Testis (tissue), 3 donors: ENCODE results near the gene ULK4. TPM values are rescaled to one million over a fixed set of nuclear protein-coding genes. Genes with fewer than 3 reads are reported as not detected.

Source experiments
- DNase-seq: peaks from one replicate; pipeline ENCODE4 v3.0.0-alpha.2; 2019
- H3K27ac ChIP-seq, 2 donors: fragments of 200-600 bp; sonication (generic); one replicate each; pipeline ENCODE4 v1.5.1; 2019
- H3K27me3 ChIP-seq: fragments of 200-600 bp; sonication (generic); one replicate; pipeline ENCODE4 v1.5.1; 2019
- H3K36me3 ChIP-seq: fragments of 200-600 bp; sonication (generic); one replicate; pipeline ENCODE4 v1.5.1; 2017; ENCODE audit warnings: low read depth; ENCODE audit errors: missing control alignments
- H3K4me1 ChIP-seq: fragments of 200-600 bp; sonication (generic); one replicate; pipeline ENCODE4 v1.5.1; 2019
- H3K4me3 ChIP-seq, 2 donors: fragments of 200-600 bp; sonication (generic); one replicate each; pipeline ENCODE4 v1.5.1; 2017 to 2019
- H3K9me3 ChIP-seq: fragments of 200-600 bp; sonication (generic); one replicate; pipeline ENCODE4 v1.5.1; 2017
- POLR2A ChIP-seq: fragments of 450-650 bp; IDR thresholded peaks from one replicate; pipeline ENCODE4 v1.6.1; 2017; ENCODE audit warnings: antibody characterized with exemption, mild to moderate bottlenecking, moderate library complexity
- WGBS, 2 donors: methylation state at CpG; one replicate each; pipeline ENCODE4 v1.1.5; 2018; 5-methylcytosine and 5-hydroxymethylcytosine counted together
- intact Hi-C: fragments of 100-400 bp; cut with DNase I; formaldehyde crosslinking; loops from one replicate; pipeline ENCODE4 v1.15.1; 2023; ENCODE audit warnings: low total_unique reads
- polyA plus RNA-seq: library from polyadenylated mRNA; stranded (reverse); fragments of 350-450 nt; fragmentation: Illumina TruSeq; extraction: RNeasy Lipid Tissue Mini Kit (QIAGEN cat#74804); gene quantifications from one replicate; pipeline ENCODE4 v1.2.3, GENCODE V29; 2014; ENCODE audit warnings: low read depth, low replicate concordance; ENCODE audit not compliant: insufficient read depth
- total RNA-seq, 2 donors: library from RNA; depleted of rRNA; stranded (reverse); fragments of >200 nt; gene quantifications; one replicate each; pipeline ENCODE4 v1.2.3, GENCODE V29; 2016
- TF ChIP-seq, protein P1 (sequence below), 3 experiments: fragments of 450-650 bp in 2 of 3; fragments of 200-600 bp in 1 of 3; sonication (generic) in 1 of 3; IDR thresholded peaks; one replicate each; pipeline ENCODE4 v1.5.1; 2016 to 2019; ENCODE audit warnings: antibody characterized with exemption in 3 of 3, mild to moderate bottlenecking in 2 of 3, moderate library complexity in 1 of 3

Gene ULK4
- total and polyA plus RNA-seq, 3 donors from 2014 or later: 45.7 to 91.6 (median 47.4) TPM

DNA sequence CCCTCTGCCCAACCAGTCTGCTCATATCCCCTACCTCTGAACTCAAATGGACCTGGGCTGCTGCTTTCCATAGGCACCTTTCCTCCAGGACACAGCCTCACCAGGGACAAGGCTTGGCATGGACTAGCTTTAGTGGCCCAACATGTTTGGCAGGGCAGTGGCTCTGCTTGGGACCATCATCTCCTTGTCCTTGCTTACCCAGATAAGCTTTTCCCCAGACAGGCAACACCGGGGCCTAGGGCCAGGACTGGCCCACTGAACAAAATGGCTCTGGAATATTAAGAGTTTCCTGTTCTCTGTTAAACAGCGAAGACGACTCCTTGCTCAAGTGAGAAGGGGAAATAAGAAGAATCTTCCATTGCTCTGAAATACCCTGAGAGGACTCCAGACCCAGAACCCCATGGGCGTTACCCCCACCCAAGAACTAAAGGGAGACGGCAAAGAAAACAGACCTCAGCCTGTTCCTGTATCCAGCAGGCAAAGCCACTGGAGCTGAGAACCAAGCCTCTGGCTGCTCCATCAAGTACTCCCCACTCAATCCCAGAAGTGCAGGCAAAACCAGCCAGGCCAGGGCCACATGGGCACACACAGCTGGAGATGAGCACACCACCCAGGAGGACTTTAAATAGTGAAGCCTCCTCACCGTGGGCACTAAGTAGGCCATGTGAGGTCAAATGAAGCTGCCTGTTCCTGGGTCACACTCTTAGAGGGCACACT is 717.1 kb downstream of the ULK4 start:
- Histone ChIP-seq H3K4me3 (no peak overlapping the region), H3K27ac (no peak overlapping the region), H3K4me1 (no peaks in the 10 kb centered on the region), H3K9me3 (no peaks in the 10 kb centered on the region), H3K36me3 (no peaks in the 10 kb centered on the region), H3K27me3 (no peaks in the 10 kb centered on the region)
- TF ChIP-seq, protein P1, sequence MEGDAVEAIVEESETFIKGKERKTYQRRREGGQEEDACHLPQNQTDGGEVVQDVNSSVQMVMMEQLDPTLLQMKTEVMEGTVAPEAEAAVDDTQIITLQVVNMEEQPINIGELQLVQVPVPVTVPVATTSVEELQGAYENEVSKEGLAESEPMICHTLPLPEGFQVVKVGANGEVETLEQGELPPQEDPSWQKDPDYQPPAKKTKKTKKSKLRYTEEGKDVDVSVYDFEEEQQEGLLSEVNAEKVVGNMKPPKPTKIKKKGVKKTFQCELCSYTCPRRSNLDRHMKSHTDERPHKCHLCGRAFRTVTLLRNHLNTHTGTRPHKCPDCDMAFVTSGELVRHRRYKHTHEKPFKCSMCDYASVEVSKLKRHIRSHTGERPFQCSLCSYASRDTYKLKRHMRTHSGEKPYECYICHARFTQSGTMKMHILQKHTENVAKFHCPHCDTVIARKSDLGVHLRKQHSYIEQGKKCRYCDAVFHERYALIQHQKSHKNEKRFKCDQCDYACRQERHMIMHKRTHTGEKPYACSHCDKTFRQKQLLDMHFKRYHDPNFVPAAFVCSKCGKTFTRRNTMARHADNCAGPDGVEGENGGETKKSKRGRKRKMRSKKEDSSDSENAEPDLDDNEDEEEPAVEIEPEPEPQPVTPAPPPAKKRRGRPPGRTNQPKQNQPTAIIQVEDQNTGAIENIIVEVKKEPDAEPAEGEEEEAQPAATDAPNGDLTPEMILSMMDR (IDR thresholded peaks at IDR 0.05): no peak
- TF ChIP-seq POLR2A: no peak
- DNase-seq: no peak
- intact Hi-C loops: no loop called here
- 77 to 85% methylated on average over 5 to 6 of the region's 6 CpGs for WGBS, 2 donors

GRCh38 chr3:41243183-41243582 is 718.7 kb downstream of the ULK4 start:
- WGBS, 2 donors: 67 to 94% methylated on average over 2 of the region's 2 CpGs
- Histone ChIP-seq H3K36me3 (no peaks in the 10 kb centered on the region), H3K27ac (no peak overlapping the region), H3K4me3 (no peak overlapping the region), H3K27me3 (no peaks in the 10 kb centered on the region), H3K9me3 (no peaks in the 10 kb centered on the region), H3K4me1 (no peaks in the 10 kb centered on the region)
- TF ChIP-seq, protein P1 (IDR thresholded peaks at IDR 0.05): no peak
- no peak for TF ChIP-seq POLR2A
- intact Hi-C loops: no loop called here
- DNase-seq: no peak

DNA sequence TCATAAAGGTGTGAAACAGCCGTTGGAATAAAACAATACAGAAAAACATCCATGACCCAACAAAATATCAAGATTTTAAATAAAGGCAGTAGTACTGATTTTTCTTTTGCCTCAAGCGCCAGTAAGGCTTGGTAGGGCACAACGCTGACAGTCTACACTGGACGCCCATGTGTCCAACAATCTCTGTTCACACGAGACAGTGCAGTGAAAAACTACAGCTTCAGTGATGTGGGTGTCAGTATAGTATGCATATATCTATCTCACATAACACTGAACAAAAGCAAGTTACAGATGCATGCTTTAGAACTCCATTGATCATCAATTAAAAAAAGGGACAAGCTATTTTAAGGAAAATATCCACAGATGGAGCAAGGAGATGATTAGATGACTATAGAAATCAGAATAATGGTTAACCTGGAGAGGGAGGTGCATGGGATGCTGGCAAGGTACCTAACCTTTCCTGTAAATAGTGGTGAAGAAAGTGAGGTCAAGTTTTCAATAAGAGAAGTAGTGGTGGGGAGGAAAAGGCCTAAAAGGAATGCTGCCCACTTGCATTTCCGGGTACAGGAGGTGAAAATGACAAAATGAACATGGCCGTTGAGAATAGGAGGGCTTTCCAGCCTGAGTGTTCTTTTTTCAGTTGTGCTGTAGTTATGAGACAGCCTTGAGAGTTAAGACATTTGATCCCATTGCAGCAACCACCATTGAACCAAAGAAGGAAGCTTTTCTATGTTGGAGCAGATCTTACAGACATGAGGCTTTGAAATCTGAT is 719.9 kb downstream of the ULK4 start:
- DNase-seq: no peak
- Histone ChIP-seq H3K4me1 (no peaks in the 10 kb centered on the region), H3K9me3 (no peaks in the 10 kb centered on the region), H3K27ac (no peak overlapping the region), H3K4me3 (no peak overlapping the region), H3K36me3 (no peaks in the 10 kb centered on the region), H3K27me3 (no peaks in the 10 kb centered on the region)
- intact Hi-C loops: no loop called here
- no peak for TF ChIP-seq POLR2A
- TF ChIP-seq, protein P1 (IDR thresholded peaks at IDR 0.05): no peak
- WGBS, 2 donors: 79 to 86% methylated on average over 7 of the region's 7 CpGs

DNA sequence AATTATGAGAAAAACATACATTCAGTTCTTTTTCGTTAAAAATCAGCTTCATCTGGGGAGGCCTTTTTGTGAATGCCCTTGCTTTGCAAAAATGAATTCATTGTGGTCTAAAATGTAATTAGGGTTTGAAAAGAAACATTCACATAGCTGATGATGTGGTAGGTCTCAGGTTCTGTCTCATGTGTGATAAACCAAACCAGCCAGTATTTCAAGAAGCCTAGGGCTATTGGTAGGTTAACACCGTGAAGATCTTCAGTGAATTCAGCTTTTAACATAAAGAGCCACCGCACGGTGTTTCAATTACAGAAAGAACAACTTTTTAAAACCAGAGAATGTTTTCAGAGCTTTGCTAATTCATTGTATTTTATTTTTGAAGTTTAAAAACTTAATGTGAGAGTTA is 720.7 kb downstream of the ULK4 start:
- H3K27me3 ChIP-seq: no peaks in the 10 kb centered on the region
- no peak overlapping the region for H3K27ac ChIP-seq
- no peak overlapping the region for H3K4me3 ChIP-seq
- no peaks in the 10 kb centered on the region for H3K9me3 ChIP-seq
- DNase-seq: no peak
- WGBS, 2 donors: 91 to 93% methylated on average over 4 of the region's 4 CpGs
- no peak for TF ChIP-seq POLR2A
- TF ChIP-seq, protein P1 (IDR thresholded peaks at IDR 0.05): no peak
- H3K36me3 ChIP-seq: no peaks in the 10 kb centered on the region
- intact Hi-C loops: no loop called here
- H3K4me1 ChIP-seq: no peaks in the 10 kb centered on the region
